ENCODE data around the gene MED27.

MED27 gene

DNA sequence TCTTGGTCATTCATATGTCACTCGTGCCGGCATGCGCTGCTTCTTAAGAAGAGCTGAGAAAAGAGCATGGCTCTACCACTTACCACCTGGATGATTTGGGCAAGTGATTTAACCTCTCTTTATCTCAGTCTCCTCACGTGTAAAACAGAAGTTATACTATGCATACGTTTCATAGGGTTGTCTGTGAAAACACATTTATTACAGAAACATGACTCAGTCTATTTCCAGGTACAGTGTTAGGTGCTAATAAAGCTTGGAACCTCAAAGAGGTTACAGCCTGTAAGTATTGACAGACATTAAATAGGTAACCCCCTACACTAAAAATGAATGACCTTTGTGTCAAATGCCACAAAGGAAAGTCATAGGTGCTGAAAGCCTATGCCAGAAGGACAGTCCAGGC, 43.1 kb downstream of the MED27 start:
- H3K4me3 ChIP-seq (ENCODE audit: low read depth, low read length): no peak overlapping the region
- TF ChIP-seq, protein P1, sequence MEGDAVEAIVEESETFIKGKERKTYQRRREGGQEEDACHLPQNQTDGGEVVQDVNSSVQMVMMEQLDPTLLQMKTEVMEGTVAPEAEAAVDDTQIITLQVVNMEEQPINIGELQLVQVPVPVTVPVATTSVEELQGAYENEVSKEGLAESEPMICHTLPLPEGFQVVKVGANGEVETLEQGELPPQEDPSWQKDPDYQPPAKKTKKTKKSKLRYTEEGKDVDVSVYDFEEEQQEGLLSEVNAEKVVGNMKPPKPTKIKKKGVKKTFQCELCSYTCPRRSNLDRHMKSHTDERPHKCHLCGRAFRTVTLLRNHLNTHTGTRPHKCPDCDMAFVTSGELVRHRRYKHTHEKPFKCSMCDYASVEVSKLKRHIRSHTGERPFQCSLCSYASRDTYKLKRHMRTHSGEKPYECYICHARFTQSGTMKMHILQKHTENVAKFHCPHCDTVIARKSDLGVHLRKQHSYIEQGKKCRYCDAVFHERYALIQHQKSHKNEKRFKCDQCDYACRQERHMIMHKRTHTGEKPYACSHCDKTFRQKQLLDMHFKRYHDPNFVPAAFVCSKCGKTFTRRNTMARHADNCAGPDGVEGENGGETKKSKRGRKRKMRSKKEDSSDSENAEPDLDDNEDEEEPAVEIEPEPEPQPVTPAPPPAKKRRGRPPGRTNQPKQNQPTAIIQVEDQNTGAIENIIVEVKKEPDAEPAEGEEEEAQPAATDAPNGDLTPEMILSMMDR (IDR thresholded peaks at IDR 0.05; ENCODE audit: insufficient read depth, low read length, missing control alignments): no peak
- DNase-seq (ENCODE audit: low read depth, low spot score): no peak
- ChIA-PET CTCF (no interaction called here), POLR2A (no interaction called here)

DNA sequence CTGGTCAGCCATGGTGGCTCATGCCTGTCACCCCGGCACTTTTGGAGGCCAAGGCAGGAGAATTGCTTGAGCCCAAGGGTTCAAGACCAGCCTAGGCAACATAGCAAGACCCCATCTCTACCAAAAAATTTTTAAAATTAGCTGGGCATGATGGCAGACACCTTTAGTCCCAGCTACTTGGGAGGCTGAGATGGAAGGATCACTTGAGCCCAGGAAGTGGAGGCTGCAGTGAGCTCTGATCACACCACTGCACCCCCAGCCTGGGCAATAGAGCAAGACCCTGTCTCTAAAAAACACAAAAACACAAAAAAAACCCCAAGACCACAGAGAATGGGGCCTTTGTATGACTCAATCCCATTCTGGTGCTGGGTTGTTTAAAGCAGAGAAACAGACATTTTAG, 44.0 kb downstream of the MED27 start:
- ChIA-PET POLR2A (no interaction called here), CTCF (no interaction called here)
- TF ChIP-seq, protein P1 (IDR thresholded peaks at IDR 0.05; ENCODE audit: insufficient read depth, low read length, missing control alignments): no peak
- no peak for DNase-seq (ENCODE audit: low read depth, low spot score)
- no peak overlapping the region for H3K4me3 ChIP-seq (ENCODE audit: low read depth, low read length)

DNA sequence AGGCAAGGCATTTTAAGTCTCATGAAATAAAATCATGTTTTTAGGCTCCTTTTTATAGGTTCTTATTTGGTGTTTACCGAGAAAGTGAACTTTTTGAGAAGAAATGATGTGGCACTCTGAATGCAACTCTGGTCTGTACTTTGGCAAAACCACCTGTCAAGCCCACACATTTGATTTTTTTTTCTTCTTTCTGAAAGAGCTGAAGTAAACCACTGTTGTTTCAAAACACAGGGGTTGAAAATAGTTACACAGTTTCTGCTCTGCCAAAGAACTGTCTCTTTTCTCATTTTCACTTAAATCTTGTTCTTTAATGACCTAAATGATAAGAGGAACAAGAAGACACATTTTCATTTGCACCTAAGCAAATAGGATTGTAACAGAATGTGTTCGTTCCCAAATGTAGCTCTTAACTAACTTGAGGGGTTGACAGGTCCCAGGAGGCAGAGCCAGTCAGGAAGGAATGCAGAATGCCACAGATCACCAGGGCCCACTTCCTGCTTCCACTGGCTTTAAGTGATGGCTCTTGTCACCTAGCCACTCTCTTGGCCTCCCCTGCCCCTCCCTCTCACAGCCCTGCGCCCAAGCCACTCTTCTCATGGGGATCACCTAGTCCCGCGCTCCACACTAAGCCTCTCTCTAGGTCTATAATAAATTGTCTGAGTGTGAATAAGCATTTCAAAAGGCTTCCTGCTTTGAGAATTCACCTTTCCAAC, 47.3 kb downstream of the MED27 start:
- no peak for DNase-seq (ENCODE audit: low read depth, low spot score)
- POLR2A ChIA-PET: no interaction called here

DNA sequence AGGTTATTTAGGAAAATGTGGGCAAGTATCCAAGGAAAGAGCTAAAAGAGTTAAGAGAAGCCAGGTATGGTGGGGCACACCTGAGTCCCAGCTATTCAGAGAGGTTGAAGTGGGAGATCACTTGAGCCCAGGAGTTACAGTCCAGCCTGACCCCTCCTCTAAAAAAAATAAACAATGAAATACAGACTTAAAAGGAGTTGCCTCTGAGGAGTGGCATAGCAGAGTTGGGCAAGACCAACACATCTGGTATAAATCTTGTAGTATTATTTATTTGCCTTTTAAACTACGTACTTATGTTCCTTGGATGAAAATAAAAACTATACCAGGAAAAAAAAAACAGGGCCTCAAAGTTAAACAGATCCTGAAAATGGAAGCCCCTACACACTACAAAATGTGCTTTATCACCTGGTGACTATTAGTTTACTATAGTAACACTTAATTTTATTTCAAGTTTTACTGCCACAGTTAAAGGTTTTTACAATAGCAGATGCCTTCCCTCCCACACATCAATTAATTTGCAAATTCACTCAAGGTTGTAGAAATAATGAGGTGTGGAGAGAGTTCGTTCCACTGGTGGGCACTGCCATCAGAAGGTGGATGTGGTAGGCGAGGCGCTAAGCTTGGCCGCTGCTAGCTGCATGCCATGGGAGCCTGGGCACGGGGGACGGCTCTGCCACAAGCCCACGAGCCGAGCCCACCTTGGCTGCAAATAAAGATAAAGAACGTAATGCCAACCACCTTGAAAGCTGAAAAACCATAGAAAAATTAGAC, 48.0 kb downstream of the MED27 start:
- CTCF ChIA-PET: interaction anchor here (0.9 to 1.9 kb wide), 3 partner anchors 10 to 16 kb away, joined by 3 to 5 read pairs (median 3); no protein-coding TSS in a partner anchor
- TF ChIP-seq, protein P1 (IDR thresholded peaks at IDR 0.05; ENCODE audit: insufficient read depth, low read length, missing control alignments): no peak
- DNase-seq (ENCODE audit: low read depth, low spot score): no peak
- H3K4me3 ChIP-seq (ENCODE audit: low read depth, low read length): no peak overlapping the region
- POLR2A ChIA-PET: no interaction called here

More for the DNA sequence above, 47.3 kb downstream of the MED27 start:
- CTCF ChIA-PET: interaction anchor here (0.9 to 1.9 kb wide), 3 partner anchors 9 to 17 kb away, joined by 3 to 5 read pairs (median 3); no protein-coding TSS in a partner anchor
- TF ChIP-seq, protein P1 (IDR thresholded peaks at IDR 0.05; ENCODE audit: insufficient read depth, low read length, missing control alignments): no peak
- H3K4me3 ChIP-seq (ENCODE audit: low read depth, low read length): no peak overlapping the region

DNA sequence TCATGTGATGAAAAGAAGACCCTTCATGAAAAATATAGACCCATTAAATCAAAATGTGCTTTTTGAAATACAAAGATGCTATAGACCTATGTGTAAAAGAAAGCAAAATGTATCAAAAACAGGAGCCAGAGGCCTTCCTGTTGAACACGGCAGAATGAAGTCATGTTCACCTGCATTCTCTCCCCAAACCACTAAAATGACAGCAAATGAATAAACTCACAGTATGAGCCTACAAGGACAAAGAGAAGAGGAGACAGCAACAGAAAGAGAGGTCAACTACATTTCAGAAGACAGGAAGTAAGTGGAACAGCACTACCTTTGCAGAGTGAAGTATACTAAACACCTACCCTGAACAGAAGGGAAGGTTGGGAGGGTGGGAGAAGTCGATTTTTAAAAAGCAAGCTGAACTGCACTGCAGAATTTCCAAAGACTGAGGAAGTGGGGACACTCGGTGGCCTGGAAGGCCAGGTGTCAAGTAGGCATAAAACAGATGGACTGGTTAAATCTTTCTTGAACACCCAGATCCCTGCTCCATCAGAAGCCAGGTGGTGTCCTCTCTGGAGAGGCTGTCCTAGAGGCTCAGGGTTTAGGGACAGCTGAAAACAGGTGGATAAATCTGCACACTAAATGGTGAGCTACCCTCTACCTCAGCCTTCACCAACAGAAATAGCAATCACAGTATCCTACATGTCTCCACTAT, 48.9 kb downstream of the MED27 start:
- H3K4me3 ChIP-seq (ENCODE audit: low read depth, low read length): no peak overlapping the region
- TF ChIP-seq, protein P1 (IDR thresholded peaks at IDR 0.05; ENCODE audit: insufficient read depth, low read length, missing control alignments): no peak
- CTCF ChIA-PET: interaction anchor here (1.9 kb wide), 1 partner anchor 11 kb away, joined by 5 read pairs; no protein-coding TSS in a partner anchor
- POLR2A ChIA-PET: no interaction called here
- DNase-seq (ENCODE audit: low read depth, low spot score): no peak

Measured in AG04449 (cell line).